GM12801 (cell line): Measurements from ENCODE around the gene TMEM151B.

Experiments
- CTCF ChIP-seq: IDR thresholded peaks from one replicate; pipeline ENCODE4 v1.5.1; 2011; ENCODE audit warnings: control low read depth; ENCODE audit not compliant: insufficient read length; ENCODE audit errors: extremely low read depth

Gene TMEM151B

DNA sequence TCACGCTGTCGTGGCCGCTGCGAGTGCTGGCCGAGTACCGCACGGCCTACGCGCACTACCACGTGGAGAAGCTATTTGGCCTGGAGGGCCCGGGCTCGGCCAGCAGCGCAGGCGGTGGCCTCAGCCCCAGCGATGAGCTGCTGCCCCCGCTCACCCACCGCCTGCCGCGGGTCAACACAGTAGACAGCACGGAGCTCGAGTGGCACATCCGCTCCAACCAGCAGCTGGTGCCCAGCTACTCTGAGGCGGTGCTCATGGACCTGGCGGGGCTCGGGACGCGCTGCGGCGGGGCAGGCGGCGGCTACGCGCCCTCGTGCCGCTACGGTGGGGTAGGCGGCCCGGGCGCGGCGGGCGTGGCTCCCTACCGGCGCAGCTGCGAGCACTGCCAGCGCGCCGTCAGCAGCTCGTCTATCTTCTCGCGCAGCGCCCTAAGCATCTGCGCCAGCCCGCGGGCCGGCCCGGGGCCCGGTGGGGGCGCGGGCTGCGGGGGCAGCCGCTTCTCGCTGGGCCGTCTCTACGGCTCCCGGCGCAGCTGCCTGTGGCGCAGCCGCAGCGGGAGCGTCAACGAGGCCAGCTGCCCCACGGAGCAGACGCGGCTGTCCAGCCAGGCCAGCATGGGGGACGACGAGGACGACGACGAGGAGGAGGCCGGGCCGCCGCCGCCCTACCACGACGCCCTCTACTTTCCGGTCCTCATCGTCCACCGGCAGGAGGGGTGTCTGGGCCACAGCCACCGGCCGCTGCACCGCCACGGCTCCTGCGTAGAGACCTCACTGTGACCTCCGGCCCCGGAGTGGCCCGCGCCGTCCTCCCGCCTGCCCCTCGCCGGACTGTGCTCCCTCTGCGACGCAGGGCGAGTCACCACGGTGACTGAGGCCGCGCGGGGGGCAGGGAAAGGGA is 5.7 kb downstream of the TMEM151B start:
- no peak for TF ChIP-seq CTCF

- TF ChIP-seq CTCF, result no peak
Observed at GRCh38 chr6:44276667-44277640, 6.7 kb downstream of the TMEM151B start.

DNA sequence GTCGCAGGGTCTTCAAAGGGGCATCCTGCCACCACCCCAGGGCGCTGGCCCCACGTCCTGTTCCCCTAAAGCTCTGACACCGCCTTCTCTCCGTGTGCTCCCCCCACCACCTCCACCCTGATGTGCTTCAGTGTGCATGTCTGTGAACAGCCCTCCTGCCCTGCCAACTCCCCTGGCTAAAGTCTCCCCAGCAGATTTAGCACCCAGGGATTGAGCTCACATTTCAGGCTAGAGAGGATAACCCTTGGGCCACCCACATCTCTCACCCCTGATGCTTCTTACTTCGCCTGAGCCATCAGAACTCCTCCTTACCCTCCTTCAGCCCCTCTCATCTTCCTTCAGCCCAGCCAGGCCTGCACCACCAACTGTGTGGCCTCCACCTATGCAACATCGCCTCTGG is 7.5 kb downstream of the TMEM151B start:
- no peak for TF ChIP-seq CTCF

DNA sequence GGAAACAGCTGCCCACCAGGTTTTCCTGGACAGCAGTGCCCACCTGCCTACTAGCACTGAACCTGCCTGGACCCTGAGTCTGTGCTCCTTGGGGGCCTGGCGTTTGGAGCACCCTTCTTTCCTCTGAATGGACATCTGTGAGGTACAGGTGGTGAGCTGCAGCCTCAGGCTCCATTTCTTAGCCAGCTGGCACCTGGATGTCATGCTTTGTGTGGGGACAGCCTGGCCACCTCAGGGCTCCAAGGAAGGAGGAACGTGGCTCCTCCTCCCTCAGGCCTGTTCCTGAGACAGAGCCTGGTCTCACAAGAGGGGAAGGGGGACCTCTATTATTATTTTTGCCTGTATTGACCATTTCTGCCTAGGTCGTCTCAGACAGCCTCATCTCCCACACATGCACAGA is 8.1 kb downstream of the TMEM151B start:
- no peak for TF ChIP-seq CTCF

DNA sequence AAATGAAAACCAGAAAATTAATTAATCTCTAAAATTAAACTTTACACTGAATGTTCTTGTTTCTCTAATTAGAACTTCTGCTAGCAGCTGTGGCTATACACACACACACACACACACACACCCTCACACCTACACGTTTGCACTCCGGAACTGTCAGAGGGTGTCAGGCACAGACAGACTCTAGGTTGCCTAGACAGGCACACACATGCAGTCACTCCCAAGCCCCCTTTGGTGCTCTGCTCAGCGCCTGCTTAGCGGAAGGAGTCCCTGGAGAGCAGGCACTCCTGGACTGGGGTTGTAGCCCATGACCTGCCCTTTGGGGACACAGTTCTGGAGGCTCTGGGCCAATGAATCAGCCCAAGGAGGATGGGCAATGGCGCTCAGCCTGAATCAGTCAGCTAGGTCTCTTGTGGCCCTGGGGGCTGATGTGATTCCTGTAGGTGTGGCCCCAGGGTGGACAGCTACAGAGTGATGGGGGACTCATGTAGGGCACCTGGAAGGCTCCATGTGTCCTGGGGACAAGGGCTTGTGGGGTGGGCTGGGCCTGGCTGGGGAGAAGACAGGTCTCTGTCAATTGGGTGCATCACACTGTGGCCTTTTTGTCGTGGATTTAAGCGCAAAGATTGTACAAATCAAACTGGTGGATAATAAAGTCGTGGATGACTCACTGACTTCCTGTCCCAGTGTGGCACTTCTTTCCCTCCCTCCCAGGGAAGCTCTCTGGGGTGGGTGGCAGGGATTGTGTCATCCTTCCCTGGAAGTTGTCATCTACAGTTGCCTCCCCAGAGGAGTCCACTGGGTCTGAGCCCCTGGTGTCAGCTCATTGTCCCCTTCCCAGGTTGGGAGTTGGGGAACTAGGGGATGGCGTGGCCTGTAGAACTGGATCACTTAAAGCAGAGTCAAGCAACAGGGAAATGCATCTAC is 8.8 kb downstream of the TMEM151B start:
- no peak for TF ChIP-seq CTCF

DNA sequence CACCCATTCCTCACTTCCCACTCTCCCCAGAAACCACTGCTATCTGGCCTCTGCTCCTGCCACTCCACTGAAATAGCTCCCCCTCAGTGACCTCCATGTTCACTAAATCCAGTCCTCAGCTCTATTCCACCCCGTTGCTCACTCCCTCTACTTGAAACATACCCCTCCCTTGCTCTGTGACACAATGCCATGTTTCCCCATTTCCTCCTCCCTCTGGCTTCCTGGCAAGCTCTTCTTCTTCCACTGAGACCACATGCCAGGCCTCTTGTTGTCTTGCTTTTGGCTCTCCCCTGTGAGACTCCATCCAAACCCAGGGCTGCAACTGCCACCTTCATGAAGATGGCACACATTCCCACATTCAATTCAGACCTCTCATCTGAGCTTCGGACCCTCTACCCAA is 13.9 kb downstream of the TMEM151B start:
- no peak for TF ChIP-seq CTCF
